Measurements from ENCODE around the gene KRT1.

DNA sequence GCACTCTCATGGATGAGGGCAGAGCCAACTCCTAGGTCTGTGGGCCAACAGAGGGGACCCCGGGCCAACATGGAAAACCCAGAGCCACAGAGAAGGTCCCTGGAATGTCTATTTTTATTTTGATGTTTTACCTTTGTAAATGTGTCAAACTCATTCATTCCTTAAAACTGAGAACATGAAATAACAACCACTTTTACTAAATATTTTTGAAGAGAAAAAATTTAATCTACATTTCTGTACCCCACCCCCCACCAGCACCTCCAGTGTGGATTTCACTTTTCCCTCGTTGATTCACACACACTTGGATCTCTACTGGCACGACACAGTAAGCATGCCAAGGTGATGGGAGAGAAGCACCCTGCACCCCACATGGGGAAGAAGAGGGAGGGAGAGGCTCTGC lies 16.4 kb upstream of the KRT1 start:
- TF ChIP-seq, protein P1, sequence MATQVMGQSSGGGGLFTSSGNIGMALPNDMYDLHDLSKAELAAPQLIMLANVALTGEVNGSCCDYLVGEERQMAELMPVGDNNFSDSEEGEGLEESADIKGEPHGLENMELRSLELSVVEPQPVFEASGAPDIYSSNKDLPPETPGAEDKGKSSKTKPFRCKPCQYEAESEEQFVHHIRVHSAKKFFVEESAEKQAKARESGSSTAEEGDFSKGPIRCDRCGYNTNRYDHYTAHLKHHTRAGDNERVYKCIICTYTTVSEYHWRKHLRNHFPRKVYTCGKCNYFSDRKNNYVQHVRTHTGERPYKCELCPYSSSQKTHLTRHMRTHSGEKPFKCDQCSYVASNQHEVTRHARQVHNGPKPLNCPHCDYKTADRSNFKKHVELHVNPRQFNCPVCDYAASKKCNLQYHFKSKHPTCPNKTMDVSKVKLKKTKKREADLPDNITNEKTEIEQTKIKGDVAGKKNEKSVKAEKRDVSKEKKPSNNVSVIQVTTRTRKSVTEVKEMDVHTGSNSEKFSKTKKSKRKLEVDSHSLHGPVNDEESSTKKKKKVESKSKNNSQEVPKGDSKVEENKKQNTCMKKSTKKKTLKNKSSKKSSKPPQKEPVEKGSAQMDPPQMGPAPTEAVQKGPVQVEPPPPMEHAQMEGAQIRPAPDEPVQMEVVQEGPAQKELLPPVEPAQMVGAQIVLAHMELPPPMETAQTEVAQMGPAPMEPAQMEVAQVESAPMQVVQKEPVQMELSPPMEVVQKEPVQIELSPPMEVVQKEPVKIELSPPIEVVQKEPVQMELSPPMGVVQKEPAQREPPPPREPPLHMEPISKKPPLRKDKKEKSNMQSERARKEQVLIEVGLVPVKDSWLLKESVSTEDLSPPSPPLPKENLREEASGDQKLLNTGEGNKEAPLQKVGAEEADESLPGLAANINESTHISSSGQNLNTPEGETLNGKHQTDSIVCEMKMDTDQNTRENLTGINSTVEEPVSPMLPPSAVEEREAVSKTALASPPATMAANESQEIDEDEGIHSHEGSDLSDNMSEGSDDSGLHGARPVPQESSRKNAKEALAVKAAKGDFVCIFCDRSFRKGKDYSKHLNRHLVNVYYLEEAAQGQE (IDR thresholded peaks at IDR 0.05; ENCODE audit: insufficient read depth in 1 of 2, low read depth in 2 of 2, low read length in 2 of 2) = no peak
- TF ChIP-seq POLR2AphosphoS5 (IDR thresholded peaks at IDR 0.05; ENCODE audit: low read depth, low read length) = no peak
- no peak for TF ChIP-seq TAF1 (IDR thresholded peaks at IDR 0.05; ENCODE audit: borderline replicate concordance, insufficient read depth, low read length)
- no peak for TF ChIP-seq SIN3A (IDR thresholded peaks at IDR 0.05; ENCODE audit: borderline replicate concordance, insufficient read depth, low read length)
